ENCODE data around the gene DNMT1.

- no peak for TF ChIP-seq GATA2 (IDR thresholded peaks at IDR 0.05; ENCODE audit: low read depth, low read length)
- TF ChIP-seq GATA3 (IDR thresholded peaks at IDR 0.05; ENCODE audit: low read depth, low read length): no peak
Observed at GRCh38 chr19:10095622-10095947, 99.2 kb downstream of the DNMT1 start.
